ENCODE measurements around the gene PSMD3.

Gene PSMD3

GRCh38 chr17:40041196-40041595 is 60.6 kb downstream of the PSMD3 start:
- POLR2A ChIA-PET = no interaction called here
- TF ChIP-seq CTCF (IDR thresholded peaks at IDR 0.05; ENCODE audit: insufficient read depth, low read length, missing control alignments) = no peak
- DNase-seq (ENCODE audit: low read depth, low spot score) = no peak
- no peak overlapping the region for H3K4me3 ChIP-seq (ENCODE audit: low read depth, low read length)
- CTCF ChIA-PET = interaction anchor here (1.1 to 2.6 kb wide), 7 partner anchors 11 to 80 kb away, joined by 3 to 27 read pairs (median 5); partner anchors contain the start of genes CSF3 and MED24
